ENCODE data around the gene BNC2.

DNA sequence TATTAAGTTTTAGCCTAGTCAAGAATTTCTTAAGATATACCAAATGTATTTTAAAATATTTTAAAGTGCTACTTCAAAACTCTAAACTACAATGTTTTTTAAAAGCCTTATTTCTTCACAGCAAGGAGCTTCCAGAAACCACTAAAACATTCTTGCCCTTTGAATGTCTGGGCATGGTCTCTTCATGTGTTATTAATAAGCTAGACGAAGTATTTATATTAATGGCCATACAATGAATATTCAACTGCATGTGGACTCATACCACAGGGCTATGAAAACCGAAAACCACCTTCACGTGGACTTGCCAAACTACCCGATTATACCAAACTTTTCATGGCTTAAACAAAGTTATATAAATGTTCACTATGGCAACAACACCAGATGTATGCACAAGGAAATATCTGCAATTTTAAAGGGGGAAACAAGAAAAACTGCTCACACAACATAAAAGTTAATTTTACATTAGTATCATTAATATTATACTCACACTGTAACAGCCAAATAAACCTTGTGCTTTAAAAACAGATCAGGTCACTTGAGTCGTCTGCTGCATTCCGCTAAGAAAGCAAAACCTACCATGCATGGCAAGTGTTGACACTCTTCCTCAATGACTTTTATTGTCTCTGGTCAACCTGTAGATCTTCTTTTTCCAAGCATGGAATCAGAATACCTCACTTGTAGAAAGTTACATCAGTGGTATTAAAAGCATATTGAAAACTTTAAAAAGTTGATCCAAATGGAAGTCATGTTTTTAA lies 246.3 kb downstream of the BNC2 start:
- TF ChIP-seq POLR2A (IDR thresholded peaks at IDR 0.05; ENCODE audit: low read depth, low read length), result no peak
- TF ChIP-seq TAF1 (IDR thresholded peaks at IDR 0.05; ENCODE audit: borderline replicate concordance, low read depth, low read length), result no peak
- TF ChIP-seq POLR2AphosphoS5 (IDR thresholded peaks at IDR 0.05; ENCODE audit: low read depth, low read length), result no peak

Data from GM12892 (cell line).